ENCODE data around the gene TAP1.
"Not testable (repeated sequence)": the region's sequence is repeated elsewhere in the genome, so short reads cannot be mapped to it uniquely, and the experiment has no call there.

TAP1 gene

GRCh38 chr6:32883789-32884188 is 30.3 kb upstream of the TAP1 start:
- Histone ChIP-seq H3K9ac (ENCODE audit: low read length) (no peak overlapping the region), H3K4me1 (ENCODE audit: control insufficient read depth, insufficient read depth, low read length) (no peaks in the 10 kb centered on the region), H3K9me3 (ENCODE audit: control insufficient read depth, insufficient read depth, low read depth, low read length) (no peaks in the 10 kb centered on the region), H3K4me3 (ENCODE audit: low read depth, low read length) (no peak overlapping the region), H3K27ac (ENCODE audit: low read depth, low read length) (no peak overlapping the region), H3K36me3 (ENCODE audit: control insufficient read depth, insufficient read depth, low read length) (no peaks in the 10 kb centered on the region), H3K27me3 (ENCODE audit: control insufficient read depth, insufficient read depth, low read length) (no peaks in the 10 kb centered on the region; the same call in 1 of the 2 replicates)

- no peaks in the 10 kb centered on the region for H3K4me1 ChIP-seq (ENCODE audit: control insufficient read depth, insufficient read depth, low read length)
- H3K9me3 ChIP-seq (ENCODE audit: control insufficient read depth, insufficient read depth, low read depth, low read length) = no peaks in the 10 kb centered on the region
- no peak overlapping the region for H3K4me3 ChIP-seq (ENCODE audit: low read depth, low read length)
- H3K27me3 ChIP-seq (ENCODE audit: control insufficient read depth, insufficient read depth, low read length) = no peaks in the 10 kb centered on the region; the same call in 1 of the 2 replicates
- H3K27ac ChIP-seq (ENCODE audit: low read depth, low read length) = no peak overlapping the region
- no peak overlapping the region for H3K9ac ChIP-seq (ENCODE audit: low read length)
- H3K36me3 ChIP-seq (ENCODE audit: control insufficient read depth, insufficient read depth, low read length) = no peaks in the 10 kb centered on the region
Observed at GRCh38 chr6:32882879-32883250, 29.4 kb upstream of the TAP1 start.

- H3K9me3 ChIP-seq (ENCODE audit: control insufficient read depth, insufficient read depth, low read depth, low read length); H3K27me3 ChIP-seq (ENCODE audit: control insufficient read depth, insufficient read depth, low read length); H3K27ac ChIP-seq (ENCODE audit: low read depth, low read length); H3K4me3 ChIP-seq (ENCODE audit: low read depth, low read length); H3K36me3 ChIP-seq (ENCODE audit: control insufficient read depth, insufficient read depth, low read length); H3K4me1 ChIP-seq (ENCODE audit: control insufficient read depth, insufficient read depth, low read length); H3K9ac ChIP-seq (ENCODE audit: low read length): not testable (repeated sequence)
Observed at GRCh38 chr6:32880962-32881361, 27.5 kb upstream of the TAP1 start.

GRCh38 chr6:32879691-32880090 is 26.2 kb upstream of the TAP1 start:
- H3K9ac ChIP-seq (ENCODE audit: low read length) = no peak overlapping the region
- H3K9me3 ChIP-seq (ENCODE audit: control insufficient read depth, insufficient read depth, low read depth, low read length) = no peaks in the 10 kb centered on the region
- no peak overlapping the region for H3K27ac ChIP-seq (ENCODE audit: low read depth, low read length)
- H3K4me1 ChIP-seq (ENCODE audit: control insufficient read depth, insufficient read depth, low read length) = no peaks in the 10 kb centered on the region
- no peaks in the 10 kb centered on the region for H3K36me3 ChIP-seq (ENCODE audit: control insufficient read depth, insufficient read depth, low read length)
- H3K27me3 ChIP-seq (ENCODE audit: control insufficient read depth, insufficient read depth, low read length) = no peaks in the 10 kb centered on the region; the same call in 1 of the 2 replicates
- H3K4me3 ChIP-seq (ENCODE audit: low read depth, low read length) = no peak overlapping the region

GRCh38 chr6:32876603-32877002 is 23.1 kb upstream of the TAP1 start:
- Histone ChIP-seq H3K27ac (ENCODE audit: low read depth, low read length) (no peak overlapping the region), H3K4me3 (ENCODE audit: low read depth, low read length) (no peak overlapping the region), H3K4me1 (ENCODE audit: control insufficient read depth, insufficient read depth, low read length) (no peaks in the 10 kb centered on the region), H3K27me3 (ENCODE audit: control insufficient read depth, insufficient read depth, low read length) (no peaks in the 10 kb centered on the region; the same call in 1 of the 2 replicates), H3K9me3 (ENCODE audit: control insufficient read depth, insufficient read depth, low read depth, low read length) (no peaks in the 10 kb centered on the region), H3K36me3 (ENCODE audit: control insufficient read depth, insufficient read depth, low read length) (no peaks in the 10 kb centered on the region), H3K9ac (ENCODE audit: low read length) (no peak overlapping the region)

- not testable (repeated sequence) for H3K9ac ChIP-seq (ENCODE audit: low read length); H3K9me3 ChIP-seq (ENCODE audit: control insufficient read depth, insufficient read depth, low read depth, low read length); H3K27ac ChIP-seq (ENCODE audit: low read depth, low read length); H3K4me3 ChIP-seq (ENCODE audit: low read depth, low read length); H3K36me3 ChIP-seq (ENCODE audit: control insufficient read depth, insufficient read depth, low read length); H3K4me1 ChIP-seq (ENCODE audit: control insufficient read depth, insufficient read depth, low read length)
- peaks cover 15% of the 10 kb centered on the region; the same call in 1 of the 2 replicates for H3K27me3 ChIP-seq (ENCODE audit: control insufficient read depth, insufficient read depth, low read length)
Observed at GRCh38 chr6:32873947-32874346, 20.4 kb upstream of the TAP1 start.

- H3K9ac ChIP-seq (ENCODE audit: low read length) = no peak overlapping the region
Observed at GRCh38 chr6:32868257-32868788, 14.8 kb upstream of the TAP1 start.

GRCh38 chr6:32867554-32868256 is 14.2 kb upstream of the TAP1 start:
- Histone ChIP-seq H3K4me3 (ENCODE audit: low read depth, low read length) (no peak overlapping the region), H3K27ac (ENCODE audit: low read depth, low read length) (no peak overlapping the region), H3K36me3 (ENCODE audit: control insufficient read depth, insufficient read depth, low read length) (no peaks in the 10 kb centered on the region), H3K9ac (ENCODE audit: low read length) (no peak overlapping the region), H3K9me3 (ENCODE audit: control insufficient read depth, insufficient read depth, low read depth, low read length) (no peaks in the 10 kb centered on the region), H3K4me1 (ENCODE audit: control insufficient read depth, insufficient read depth, low read length) (no peaks in the 10 kb centered on the region), H3K27me3 (ENCODE audit: control insufficient read depth, insufficient read depth, low read length) (peaks cover 22% of the 10 kb centered on the region; the same call in 1 of the 2 replicates)

More at GRCh38 chr6:32868257-32868788, 14.8 kb upstream of the TAP1 start:
- no peaks in the 10 kb centered on the region for H3K9me3 ChIP-seq (ENCODE audit: control insufficient read depth, insufficient read depth, low read depth, low read length)
- H3K27me3 ChIP-seq (ENCODE audit: control insufficient read depth, insufficient read depth, low read length) = peaks cover 22% of the 10 kb centered on the region; the same call in 1 of the 2 replicates
- H3K27ac ChIP-seq (ENCODE audit: low read depth, low read length) = no peak overlapping the region
- no peak overlapping the region for H3K4me3 ChIP-seq (ENCODE audit: low read depth, low read length)
- no peaks in the 10 kb centered on the region for H3K36me3 ChIP-seq (ENCODE audit: control insufficient read depth, insufficient read depth, low read length)
- H3K4me1 ChIP-seq (ENCODE audit: control insufficient read depth, insufficient read depth, low read length) = no peaks in the 10 kb centered on the region

- Histone ChIP-seq H3K27me3 (ENCODE audit: control insufficient read depth, insufficient read depth, low read length) (peaks cover 22% of the 10 kb centered on the region; the same call in 1 of the 2 replicates), H3K36me3 (ENCODE audit: control insufficient read depth, insufficient read depth, low read length) (no peaks in the 10 kb centered on the region), H3K9me3 (ENCODE audit: control insufficient read depth, insufficient read depth, low read depth, low read length) (no peaks in the 10 kb centered on the region), H3K9ac (ENCODE audit: low read length) (no peak overlapping the region), H3K4me3 (ENCODE audit: low read depth, low read length) (no peak overlapping the region), H3K27ac (ENCODE audit: low read depth, low read length) (no peak overlapping the region), H3K4me1 (ENCODE audit: control insufficient read depth, insufficient read depth, low read length) (no peaks in the 10 kb centered on the region)
Observed at GRCh38 chr6:32867022-32867477, 13.5 kb upstream of the TAP1 start.

- Histone ChIP-seq H3K9me3 (ENCODE audit: control insufficient read depth, insufficient read depth, low read depth, low read length) (no peaks in the 10 kb centered on the region), H3K27ac (ENCODE audit: low read depth, low read length) (no peak overlapping the region), H3K9ac (ENCODE audit: low read length) (no peak overlapping the region), H3K4me1 (ENCODE audit: control insufficient read depth, insufficient read depth, low read length) (no peaks in the 10 kb centered on the region), H3K4me3 (ENCODE audit: low read depth, low read length) (no peak overlapping the region), H3K27me3 (ENCODE audit: control insufficient read depth, insufficient read depth, low read length) (peaks cover 21% of the 10 kb centered on the region; the same call in 1 of the 2 replicates), H3K36me3 (ENCODE audit: control insufficient read depth, insufficient read depth, low read length) (no peaks in the 10 kb centered on the region)
Observed at GRCh38 chr6:32865724-32866443, 12.4 kb upstream of the TAP1 start.

GRCh38 chr6:32862725-32863124 is 9.2 kb upstream of the TAP1 start:
- Histone ChIP-seq H3K4me3 (ENCODE audit: low read depth, low read length) (no peak overlapping the region), H3K9ac (ENCODE audit: low read length) (no peak overlapping the region), H3K27ac (ENCODE audit: low read depth, low read length) (no peak overlapping the region), H3K9me3 (ENCODE audit: control insufficient read depth, insufficient read depth, low read depth, low read length) (no peaks in the 10 kb centered on the region), H3K36me3 (ENCODE audit: control insufficient read depth, insufficient read depth, low read length) (no peaks in the 10 kb centered on the region), H3K4me1 (ENCODE audit: control insufficient read depth, insufficient read depth, low read length) (no peaks in the 10 kb centered on the region), H3K27me3 (ENCODE audit: control insufficient read depth, insufficient read depth, low read length) (peaks cover 18% of the 10 kb centered on the region)
